GM12878 (cell line): Measurements from ENCODE around the gene DGKE. TPM values are rescaled to one million over a fixed set of nuclear protein-coding genes. Genes with fewer than 3 reads are reported as not detected.

Experiments used
- ATAC-seq: fragments of 200-7000 bp; cut with Tn5 transposase; 3 replicates; pipeline ENCODE4 v1.9.1; 2020; ENCODE audit warnings: mild to moderate bottlenecking, moderate library complexity
- BruUV-seq: library from RNA; stranded (reverse); fragments of 400-500 nt; replicated peaks from 2 replicates; lab custom pipeline; 2021; lab: Mats Ljungman, UMichigan
- CTCF ChIA-PET: fragments of 300-600 bp; sonication (Branson Sonifier 250); formaldehyde crosslinking; extraction: SDS; loops from one replicate; lab custom pipeline; 2021; ENCODE audit warnings: inconsistent platforms; lab: Yijun Ruan, JAX
- POLR2A ChIA-PET: fragments of 350-600 bp; formaldehyde crosslinking; extraction: SDS; loops from one replicate; lab custom pipeline; 2021; ENCODE audit warnings: inconsistent platforms; lab: Charles Lee
- RAD21 ChIA-PET: fragments of 300-600 bp; sonication (Branson Sonifier 250); formaldehyde crosslinking; loops from one replicate; lab custom pipeline; 2023; ENCODE audit warnings: antibody characterized with exemption; ENCODE audit not compliant: unreplicated experiment; lab: Charles Lee
- SMC1A ChIA-PET: fragments of 300-600 bp; sonication (Branson Sonifier 250); formaldehyde crosslinking; loops from one replicate; lab custom pipeline; 2023; ENCODE audit not compliant: unreplicated experiment, uncharacterized antibody; lab: Charles Lee
- DNase-seq: peaks from one replicate; pipeline ENCODE4 v3.0.0-alpha.2; 2011; ENCODE audit warnings: low read depth, low spot score
- FAIRE-seq: peaks from 3 replicates; lab custom pipeline; 2011; peaks lifted over from hg19 to GRCh38; lab: Jason Lieb, UNC
- H2AFZ ChIP-seq: 2 replicates; pipeline ENCODE4 v1.6.0; 2011; ENCODE audit warnings: low read depth, low read length, control low read depth; ENCODE audit not compliant: control insufficient read depth
- H3K27ac ChIP-seq: 2 replicates; pipeline ENCODE4 v1.5.1; 2011; ENCODE audit warnings: control low read depth; ENCODE audit not compliant: control insufficient read depth, insufficient read depth
- H3K27me3 ChIP-seq, 2 experiments: replicated peaks in 1 of 2; 2 replicates each; pipeline versions ENCODE4 v1.6.0 to v1.6.1; 2011; ENCODE audit warnings: low read length in 1 of 2; ENCODE audit not compliant: control insufficient read depth in 2 of 2, insufficient read depth in 2 of 2
- H3K36me3 ChIP-seq, 2 experiments: 2 replicates each; pipeline ENCODE4 v1.5.1; 2011; ENCODE audit warnings: low read length in 1 of 2; ENCODE audit not compliant: control insufficient read depth in 2 of 2, insufficient read depth in 2 of 2
- H3K4me1 ChIP-seq: 2 replicates; pipeline ENCODE4 v1.6.1; 2011; ENCODE audit warnings: mild to moderate bottlenecking, low read length, moderate library complexity, mixed read lengths; ENCODE audit not compliant: control insufficient read depth, insufficient read depth
- H3K4me2 ChIP-seq: 2 replicates; pipeline ENCODE4 v1.6.0; 2011; ENCODE audit warnings: control low read depth; ENCODE audit not compliant: control insufficient read depth, insufficient read depth
- H3K4me3 ChIP-seq: fragments of 200-600 bp; sonication (generic); 2 replicates; pipeline ENCODE4 v1.5.1; 2016
- H3K79me2 ChIP-seq: 2 replicates; pipeline ENCODE4 v1.6.0; 2011; ENCODE audit warnings: low read length; ENCODE audit not compliant: control insufficient read depth, insufficient read depth
- H3K9ac ChIP-seq: 2 replicates; pipeline ENCODE4 v1.8.0; 2011; ENCODE audit warnings: low read length, control low read depth, mixed read lengths; ENCODE audit not compliant: control insufficient read depth, insufficient read depth
- H3K9me3 ChIP-seq: replicated peaks from 3 replicates; pipeline ENCODE4 v1.5.1; 2011; ENCODE audit warnings: mild to moderate bottlenecking, low read length; ENCODE audit not compliant: control insufficient read depth, insufficient read depth
- H4K20me1 ChIP-seq: 2 replicates; pipeline ENCODE4 v1.6.0; 2011; ENCODE audit not compliant: control insufficient read depth, insufficient read depth
- CHD4 ChIP-seq: fragments of 200-600 bp; sonication (generic); IDR thresholded peaks from 2 replicates; pipeline ENCODE4 v1.6.1; 2016; ENCODE audit warnings: mild to moderate bottlenecking
- CREM ChIP-seq: IDR thresholded peaks from 2 replicates; pipeline ENCODE4 v1.6.1; 2014; ENCODE audit warnings: antibody characterized with exemption, low read depth
- EED ChIP-seq: sonication (generic); IDR thresholded peaks from 2 replicates; pipeline ENCODE4 v1.6.1; 2016; ENCODE audit warnings: antibody characterized with exemption, low read depth
- ESRRA ChIP-seq: IDR thresholded peaks from 2 replicates; pipeline ENCODE4 v1.6.1; 2012; ENCODE audit warnings: mild to moderate bottlenecking, low read length, improper control_type of control experiment
- FOXK2 ChIP-seq: fragments of 450-650 bp; IDR thresholded peaks from 2 replicates; pipeline ENCODE4 v1.6.1; 2017; ENCODE audit warnings: mild to moderate bottlenecking, moderate library complexity
- IRF4 ChIP-seq: IDR thresholded peaks from 2 replicates; pipeline ENCODE4 v1.6.1; 2011; ENCODE audit warnings: low read depth, low read length
- JUNB ChIP-seq: IDR thresholded peaks from 2 replicates; pipeline ENCODE4 v1.6.1; 2016; ENCODE audit warnings: antibody characterized with exemption, mild to moderate bottlenecking
- MEF2B ChIP-seq: fragments of 450-650 bp; IDR thresholded peaks from 2 replicates; pipeline ENCODE4 v1.6.1; 2018; ENCODE audit warnings: mild to moderate bottlenecking, moderate library complexity; ENCODE audit not compliant: partially characterized antibody, poor library complexity, severe bottlenecking
- MTA2 ChIP-seq: fragments of 450-650 bp; IDR thresholded peaks from 2 replicates; pipeline ENCODE4 v1.6.1; 2016; ENCODE audit warnings: low read depth, mild to moderate bottlenecking, moderate library complexity
- RFX5 ChIP-seq: IDR thresholded peaks from 2 replicates; pipeline ENCODE4 v1.6.1; 2011; ENCODE audit warnings: low read depth, low read length, improper control_type of control experiment
- SMAD5 ChIP-seq: IDR thresholded peaks from 2 replicates; pipeline ENCODE4 v1.6.1; 2016; ENCODE audit warnings: antibody characterized with exemption, low read depth
- SREBF1 ChIP-seq: IDR thresholded peaks from 2 replicates; pipeline ENCODE4 v1.6.1; 2012; ENCODE audit warnings: mild to moderate bottlenecking, low read length
- TCF3 ChIP-seq: IDR thresholded peaks from 2 replicates; pipeline ENCODE4 v1.6.1; 2012; ENCODE audit warnings: low read depth, mild to moderate bottlenecking, low read length, borderline replicate concordance; ENCODE audit not compliant: insufficient read depth
- WGBS: methylation state at CpG from one replicate; pipeline ENCODE4 v1.1.6; 2016; ENCODE audit warnings: low lambda C conversion rate; ENCODE audit not compliant: insufficient replicate concordance, insufficient coverage; ENCODE audit errors: missing lambda C conversion rate; 5-methylcytosine and 5-hydroxymethylcytosine counted together
- in situ Hi-C: fragments of 300-500 bp; cut with MboI; formaldehyde crosslinking; loops from 9 replicates; pipeline ENCODE4 v1.14.3; 2018; ENCODE audit warnings: mixed read lengths
- intact Hi-C: fragments of 100-400 bp; cut with micrococcal nuclease; formaldehyde crosslinking; loops from one replicate; pipeline ENCODE4 v1.14.2; 2022; ENCODE audit not compliant: unreplicated experiment
- polyA plus RNA-seq, 11 experiments: library from polyadenylated mRNA; depleted of rRNA in 4 of 11; unstranded in 6 of 11; stranded (reverse) in 5 of 11; fragments of >200 nt; fragmentation: Nextera tagmentation in 4 of 11; fragmentation: Illumina TruSeq in 1 of 11; extraction: Ambion mirVana in 4 of 11; extraction: Trizol in 1 of 11; gene quantifications; 1 replicate in 1 of 11; 2 replicates in 10 of 11; pipeline versions ENCODE4 v1.2.1 to v1.2.3, GENCODE V29; 2011 to 2016; ENCODE audit warnings: inconsistent platforms in 2 of 11, missing spikeins in 2 of 11, low read depth in 1 of 11
- total RNA-seq, 4 experiments: library from RNA; depleted of rRNA in 3 of 4; stranded (reverse); fragments of >200 nt in 3 of 4; fragmentation: Illumina TruSeq in 1 of 4; extraction: Trizol in 1 of 4; gene quantifications; 2 replicates each; pipeline versions ENCODE4 v1.2.1 to v1.2.3, GENCODE V29; 2013 to 2021
- TF ChIP-seq, protein P1 (sequence below): fragments of 450-650 bp; IDR thresholded peaks from 2 replicates; pipeline ENCODE4 v1.6.1; 2017; ENCODE audit warnings: antibody characterized with exemption, mild to moderate bottlenecking, moderate library complexity
- TF ChIP-seq, protein P2 (sequence below): IDR thresholded peaks from 2 replicates; pipeline ENCODE4 v1.6.1; 2012; ENCODE audit warnings: low read depth, low read length, improper control_type of control experiment

DGKE gene
- total and polyA plus RNA-seq, 10 of the 15 experiments (the other 5 are each of a cell fraction or from before 2014, with no cell fraction given): 2.8 to 18.0 (median 11.6) TPM

- in situ Hi-C loops (no loop called here), intact Hi-C loops (no loop called here)
- no peak overlapping the region for H3K27ac ChIP-seq
- H2AFZ ChIP-seq: no peak overlapping the region
- FAIRE-seq: no peak
- no peak overlapping the region for H3K4me2 ChIP-seq
- H3K4me3 ChIP-seq: no peak overlapping the region
- ChIA-PET POLR2A (no interaction called here), SMC1A (interaction anchor here (1.2 kb wide), 1 partner anchor 13 kb away, joined by 4 read pairs; no protein-coding TSS in a partner anchor), RAD21 (no interaction called here), CTCF (interaction anchor here (0.9 kb wide), 1 partner anchor 78 kb away, joined by 3 read pairs; no protein-coding TSS in a partner anchor)
- no peaks in the 10 kb centered on the region; a peak in 1 of 4 replicates for H3K27me3 ChIP-seq
- H3K79me2 ChIP-seq: no peaks in the 10 kb centered on the region
- H4K20me1 ChIP-seq: no peaks in the 10 kb centered on the region
- H3K9me3 ChIP-seq: no peaks in the 10 kb centered on the region
- H3K36me3 ChIP-seq: no peaks in the 10 kb centered on the region
- 24% methylated on average over 3 of the region's 3 CpGs for WGBS
- TF ChIP-seq SMAD5: no peak
- TF ChIP-seq IRF4: no peak
- TF ChIP-seq TCF3: no peak
- TF ChIP-seq MTA2: no peak
- TF ChIP-seq FOXK2: no peak
- no peak for TF ChIP-seq JUNB
- TF ChIP-seq EED: no peak
- H3K4me1 ChIP-seq: no peaks in the 10 kb centered on the region
- DNase-seq: no peak
- ATAC-seq: no peak
- no peak overlapping the region for H3K9ac ChIP-seq
- no TSS peak for BruUV-seq
Measured at GRCh38 chr17:56793957-56794356, 40.0 kb upstream of the DGKE start.

GRCh38 chr17:56795221-56795865 is 38.6 kb upstream of the DGKE start:
- Histone ChIP-seq H3K79me2 (no peaks in the 10 kb centered on the region), H3K4me3 (no peak overlapping the region), H4K20me1 (no peaks in the 10 kb centered on the region), H3K36me3 (no peaks in the 10 kb centered on the region), H3K4me2 (no peak overlapping the region), H3K27ac (no peak overlapping the region), H2AFZ (no peak overlapping the region), H3K27me3 (no peaks in the 10 kb centered on the region; a peak in 1 of 4 replicates), H3K9ac (no peak overlapping the region), H3K9me3 (no peaks in the 10 kb centered on the region), H3K4me1 (no peaks in the 10 kb centered on the region)
- ChIA-PET RAD21 (no interaction called here), POLR2A (no interaction called here), CTCF (interaction anchor here (0.5 kb wide), 1 partner anchor 132 kb away, joined by 3 read pairs; no protein-coding TSS in a partner anchor), SMC1A (no interaction called here)
- no TSS peak for BruUV-seq
- intact Hi-C loops (no loop called here), in situ Hi-C loops (no loop called here)
- 72% methylated on average over 5 of the region's 5 CpGs for WGBS
- TF ChIP-seq, protein P1, sequence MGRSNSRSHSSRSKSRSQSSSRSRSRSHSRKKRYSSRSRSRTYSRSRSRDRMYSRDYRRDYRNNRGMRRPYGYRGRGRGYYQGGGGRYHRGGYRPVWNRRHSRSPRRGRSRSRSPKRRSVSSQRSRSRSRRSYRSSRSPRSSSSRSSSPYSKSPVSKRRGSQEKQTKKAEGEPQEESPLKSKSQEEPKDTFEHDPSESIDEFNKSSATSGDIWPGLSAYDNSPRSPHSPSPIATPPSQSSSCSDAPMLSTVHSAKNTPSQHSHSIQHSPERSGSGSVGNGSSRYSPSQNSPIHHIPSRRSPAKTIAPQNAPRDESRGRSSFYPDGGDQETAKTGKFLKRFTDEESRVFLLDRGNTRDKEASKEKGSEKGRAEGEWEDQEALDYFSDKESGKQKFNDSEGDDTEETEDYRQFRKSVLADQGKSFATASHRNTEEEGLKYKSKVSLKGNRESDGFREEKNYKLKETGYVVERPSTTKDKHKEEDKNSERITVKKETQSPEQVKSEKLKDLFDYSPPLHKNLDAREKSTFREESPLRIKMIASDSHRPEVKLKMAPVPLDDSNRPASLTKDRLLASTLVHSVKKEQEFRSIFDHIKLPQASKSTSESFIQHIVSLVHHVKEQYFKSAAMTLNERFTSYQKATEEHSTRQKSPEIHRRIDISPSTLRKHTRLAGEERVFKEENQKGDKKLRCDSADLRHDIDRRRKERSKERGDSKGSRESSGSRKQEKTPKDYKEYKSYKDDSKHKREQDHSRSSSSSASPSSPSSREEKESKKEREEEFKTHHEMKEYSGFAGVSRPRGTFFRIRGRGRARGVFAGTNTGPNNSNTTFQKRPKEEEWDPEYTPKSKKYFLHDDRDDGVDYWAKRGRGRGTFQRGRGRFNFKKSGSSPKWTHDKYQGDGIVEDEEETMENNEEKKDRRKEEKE: no peak
- no peak for TF ChIP-seq ESRRA
- TF ChIP-seq RFX5: no peak
- no peak for TF ChIP-seq MEF2B
- no peak for TF ChIP-seq SREBF1
- no peak for TF ChIP-seq CREM
- TF ChIP-seq CHD4: no peak
- TF ChIP-seq, protein P2, sequence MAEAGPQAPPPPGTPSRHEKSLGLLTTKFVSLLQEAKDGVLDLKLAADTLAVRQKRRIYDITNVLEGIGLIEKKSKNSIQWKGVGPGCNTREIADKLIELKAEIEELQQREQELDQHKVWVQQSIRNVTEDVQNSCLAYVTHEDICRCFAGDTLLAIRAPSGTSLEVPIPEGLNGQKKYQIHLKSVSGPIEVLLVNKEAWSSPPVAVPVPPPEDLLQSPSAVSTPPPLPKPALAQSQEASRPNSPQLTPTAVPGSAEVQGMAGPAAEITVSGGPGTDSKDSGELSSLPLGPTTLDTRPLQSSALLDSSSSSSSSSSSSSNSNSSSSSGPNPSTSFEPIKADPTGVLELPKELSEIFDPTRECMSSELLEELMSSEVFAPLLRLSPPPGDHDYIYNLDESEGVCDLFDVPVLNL: no peak
- DNase-seq (no peak), FAIRE-seq (no peak), ATAC-seq (no peak)
